Measurements from ENCODE around the gene HTR3A. TPM values are rescaled to one million over a fixed set of nuclear protein-coding genes. Genes with fewer than 3 reads are reported as not detected.

HTR3A gene
- total RNA-seq, 3 donors from 2014 or later, result 0.33 TPM; not detected in 2

GRCh38 chr11:113949891-113950290, 25.0 kb upstream of the HTR3A start:
- H3K27ac ChIP-seq, result no peak overlapping the region
- H3K4me1 ChIP-seq, result no peaks in the 10 kb centered on the region
- DNase-seq (ENCODE audit: low spot score in 2 of 2), result no peak
- no peaks in the 10 kb centered on the region for H3K9me3 ChIP-seq
- H3K36me3 ChIP-seq, result no peaks in the 10 kb centered on the region
- intact Hi-C loops (cut with DNase I; ENCODE audit: low total_unique reads), result no loop called here
- no peaks in the 10 kb centered on the region for H3K27me3 ChIP-seq
- H3K4me3 ChIP-seq, result no peak overlapping the region
- no peak for TF ChIP-seq POLR2A (IDR thresholded peaks at IDR 0.05)
- no peak for TF ChIP-seq CTCF (IDR thresholded peaks at IDR 0.05)
- TF ChIP-seq POLR2AphosphoS5 (IDR thresholded peaks at IDR 0.05), result no peak

DNA sequence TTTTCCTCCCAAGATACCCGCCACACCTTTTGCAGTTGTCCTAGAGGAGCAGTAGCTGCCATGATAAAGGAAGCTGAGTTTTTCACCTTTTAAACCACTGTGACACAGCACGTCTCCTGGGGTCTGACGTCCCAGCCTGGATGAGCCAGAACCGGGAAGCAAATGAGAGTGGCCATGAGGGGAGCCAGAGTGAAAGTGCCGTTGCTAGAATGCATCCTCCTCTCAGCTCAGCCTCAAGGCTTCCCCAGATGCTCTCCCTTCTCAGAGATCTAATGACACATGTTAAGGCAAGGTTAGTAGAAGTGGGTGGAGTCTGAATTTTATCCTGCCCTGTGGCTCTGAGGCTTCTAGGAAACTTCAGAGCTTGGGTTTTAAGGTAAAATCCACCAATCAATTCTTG, 23.4 kb upstream of the HTR3A start:
- Histone ChIP-seq H3K4me1 (no peaks in the 10 kb centered on the region), H3K9me3 (no peaks in the 10 kb centered on the region), H3K36me3 (no peaks in the 10 kb centered on the region), H3K4me3 (no peak overlapping the region), H3K27ac (no peak overlapping the region), H3K27me3 (no peaks in the 10 kb centered on the region)
- intact Hi-C loops (cut with DNase I; ENCODE audit: low total_unique reads), result no loop called here
- TF ChIP-seq POLR2AphosphoS5 (IDR thresholded peaks at IDR 0.05) (no peak), POLR2A (IDR thresholded peaks at IDR 0.05) (no peak), CTCF (IDR thresholded peaks at IDR 0.05) (no peak)
- DNase-seq (ENCODE audit: low spot score in 2 of 2), result no peak

DNA sequence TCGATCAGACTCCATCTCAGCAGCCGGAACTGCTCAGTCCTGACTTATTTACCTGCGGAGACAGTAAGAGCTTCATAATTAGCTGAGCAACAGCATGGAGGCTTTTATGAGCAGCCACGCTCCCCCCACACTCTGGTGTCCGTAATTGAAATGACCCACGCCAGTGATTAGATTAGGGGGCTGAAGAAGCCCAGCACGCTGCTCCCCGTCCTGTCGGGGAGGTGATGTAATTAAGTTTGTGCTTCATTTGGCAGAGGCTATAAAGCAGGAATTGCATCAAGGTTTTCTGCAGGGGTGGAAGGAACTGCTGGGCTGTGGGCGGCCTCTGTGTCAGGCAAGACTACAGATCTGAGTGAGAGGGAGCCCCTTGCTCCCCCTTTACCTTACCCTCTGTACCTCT, 22.8 kb upstream of the HTR3A start:
- no peak for DNase-seq (ENCODE audit: low spot score in 2 of 2)
- H3K4me3 ChIP-seq, result no peak overlapping the region
- H3K27me3 ChIP-seq, result no peaks in the 10 kb centered on the region
- H3K27ac ChIP-seq, result no peak overlapping the region
- intact Hi-C loops (cut with DNase I; ENCODE audit: low total_unique reads), result no loop called here
- no peaks in the 10 kb centered on the region for H3K4me1 ChIP-seq
- no peaks in the 10 kb centered on the region for H3K36me3 ChIP-seq
- no peaks in the 10 kb centered on the region for H3K9me3 ChIP-seq
- TF ChIP-seq CTCF (IDR thresholded peaks at IDR 0.05) (no peak), POLR2AphosphoS5 (IDR thresholded peaks at IDR 0.05) (no peak), POLR2A (IDR thresholded peaks at IDR 0.05) (no peak)

- no peaks in the 10 kb centered on the region for H3K27me3 ChIP-seq
- no peaks in the 10 kb centered on the region for H3K4me1 ChIP-seq
- intact Hi-C loops (cut with DNase I; ENCODE audit: low total_unique reads), result no loop called here
- no peak for DNase-seq (ENCODE audit: low spot score in 2 of 2)
- TF ChIP-seq POLR2A (IDR thresholded peaks at IDR 0.05) (no peak), CTCF (IDR thresholded peaks at IDR 0.05) (no peak), POLR2AphosphoS5 (IDR thresholded peaks at IDR 0.05) (no peak)
- H3K9me3 ChIP-seq, result no peaks in the 10 kb centered on the region
- H3K27ac ChIP-seq, result no peak overlapping the region
- no peaks in the 10 kb centered on the region for H3K36me3 ChIP-seq
- H3K4me3 ChIP-seq, result no peak overlapping the region
These were observed 22.3 kb upstream of the HTR3A start for GRCh38 chr11:113952588-113952987.

- DNase-seq (ENCODE audit: low spot score in 2 of 2), result no peak
- no peaks in the 10 kb centered on the region for H3K27me3 ChIP-seq
- no peaks in the 10 kb centered on the region for H3K36me3 ChIP-seq
- intact Hi-C loops (cut with DNase I; ENCODE audit: low total_unique reads), result no loop called here
- H3K4me3 ChIP-seq, result no peak overlapping the region
- no peaks in the 10 kb centered on the region for H3K9me3 ChIP-seq
- TF ChIP-seq POLR2A (IDR thresholded peaks at IDR 0.05), result no peak
- TF ChIP-seq CTCF (IDR thresholded peaks at IDR 0.05), result no peak
- TF ChIP-seq POLR2AphosphoS5 (IDR thresholded peaks at IDR 0.05), result no peak
- no peak overlapping the region for H3K27ac ChIP-seq
- H3K4me1 ChIP-seq, result no peaks in the 10 kb centered on the region
These were observed 20.7 kb upstream of the HTR3A start for GRCh38 chr11:113954235-113954634.
